Activated T-helper 2 cell treated with anti-CD3 and anti-CD28 coated beads, Interferon-gamma antibody, Interleukin-2, Interleukin-4, amounts not matched to agents 10 μg/mL and 5 μg/mL and 100 μg/mL, durations not matched to agents 14 hours and 24 hours and 36 hours (primary cell): Measurements from ENCODE around the gene OVAAL. TPM values are rescaled to one million over a fixed set of nuclear protein-coding genes. Genes with fewer than 3 reads are reported as not detected.

Experiments
- DNase-seq: peaks from one replicate; pipeline ENCODE4 v3.0.0; 2021; ENCODE audit warnings: low spot score
- H3K27ac Mint-ChIP-seq: one replicate; pipeline ENCODE4 v1.8.0; 2021; ENCODE audit warnings: mixed read lengths
- H3K27me3 Mint-ChIP-seq: one replicate; pipeline ENCODE4 v1.8.0; 2021; ENCODE audit warnings: low read depth, mixed read lengths
- H3K36me3 Mint-ChIP-seq: one replicate; pipeline ENCODE4 v1.8.0; 2021; ENCODE audit warnings: low read depth, mixed read lengths
- H3K4me1 Mint-ChIP-seq: one replicate; pipeline ENCODE4 v1.8.0; 2021; ENCODE audit warnings: low read depth, mixed read lengths
- H3K4me3 Mint-ChIP-seq: one replicate; pipeline ENCODE4 v1.8.0; 2021; ENCODE audit warnings: low read depth, mild to moderate bottlenecking, moderate library complexity, mixed read lengths
- H3K9me3 Mint-ChIP-seq: one replicate; pipeline ENCODE4 v1.8.0; 2021; ENCODE audit warnings: mixed read lengths
- intact Hi-C: fragments of 100-400 bp; cut with micrococcal nuclease; formaldehyde crosslinking; loops from one replicate; pipeline ENCODE4 v1.15.1; 2023
- total RNA-seq: library from RNA; stranded (reverse); gene quantifications from 2 replicates; pipeline ENCODE4 v1.2.3, GENCODE V29; 2022

OVAAL gene
- total RNA-seq: not detected in 2 replicates

GRCh38 chr1:180558664-180559063 lies at the start of gene OVAAL:
Gene OVAAL (plus strand): TSS chr1:180558964.
- intact Hi-C loops: no loop called here
- peaks cover 9% of the 10 kb centered on the region for H3K27me3 Mint-ChIP-seq
- no peaks in the 10 kb centered on the region for H3K9me3 Mint-ChIP-seq
- no peak for DNase-seq
- no peak within 1 kb of the TSS for H3K27ac Mint-ChIP-seq
- no peak within 1 kb of the TSS for H3K4me3 Mint-ChIP-seq
- H3K4me1 Mint-ChIP-seq: no peaks in the 10 kb centered on the region
- no peaks in the 10 kb centered on the region for H3K36me3 Mint-ChIP-seq

GRCh38 chr1:180510882-180511281 lies 47.9 kb upstream of the OVAAL start:
- Mint-ChIP-seq H3K4me1 (peaks cover 7% of the 10 kb centered on the region), H3K36me3 (no peaks in the 10 kb centered on the region), H3K4me3 (no peak overlapping the region), H3K27me3 (peaks cover 14% of the 10 kb centered on the region), H3K27ac (no peak overlapping the region), H3K9me3 (no peaks in the 10 kb centered on the region)
- intact Hi-C loops: no loop called here
- DNase-seq: no peak

GRCh38 chr1:180513531-180513930 lies 45.2 kb upstream of the OVAAL start:
- Mint-ChIP-seq H3K9me3 (no peaks in the 10 kb centered on the region), H3K4me3 (no peak overlapping the region), H3K27ac (no peak overlapping the region), H3K36me3 (no peaks in the 10 kb centered on the region), H3K27me3 (peaks cover 14% of the 10 kb centered on the region), H3K4me1 (peaks cover 1% of the 10 kb centered on the region)
- no peak for DNase-seq
- intact Hi-C loops: no loop called here

GRCh38 chr1:180515364-180515763 lies 43.4 kb upstream of the OVAAL start:
- Mint-ChIP-seq H3K27me3 (peaks cover 13% of the 10 kb centered on the region), H3K36me3 (no peaks in the 10 kb centered on the region), H3K4me1 (peaks cover 1% of the 10 kb centered on the region), H3K4me3 (no peak overlapping the region), H3K27ac (no peak overlapping the region), H3K9me3 (no peaks in the 10 kb centered on the region)
- intact Hi-C loops: loop anchor here (5.0 kb wide), 2 partner anchors 117 to 347 kb away; partner anchors contain the start of gene XPR1
- DNase-seq: no peak

GRCh38 chr1:180515857-180516388 lies 42.8 kb upstream of the OVAAL start:
- Mint-ChIP-seq H3K27ac (no peak overlapping the region), H3K4me3 (no peak overlapping the region), H3K36me3 (no peaks in the 10 kb centered on the region), H3K9me3 (no peaks in the 10 kb centered on the region), H3K27me3 (peaks cover 11% of the 10 kb centered on the region), H3K4me1 (peaks cover 1% of the 10 kb centered on the region)
- intact Hi-C loops: loop anchor here (5.0 kb wide), 2 partner anchors 116 to 346 kb away; partner anchors contain the start of gene XPR1
- DNase-seq: peak; percentile 30

GRCh38 chr1:180519846-180520245 lies 38.9 kb upstream of the OVAAL start:
- intact Hi-C loops: loop anchor here (5.0 kb wide), 2 partner anchors 112 to 342 kb away; partner anchors contain the start of gene XPR1
- no peak overlapping the region for H3K4me3 Mint-ChIP-seq
- H3K9me3 Mint-ChIP-seq: no peaks in the 10 kb centered on the region
- peaks cover 3% of the 10 kb centered on the region for H3K27me3 Mint-ChIP-seq
- H3K27ac Mint-ChIP-seq: no peak overlapping the region
- no peaks in the 10 kb centered on the region for H3K36me3 Mint-ChIP-seq
- H3K4me1 Mint-ChIP-seq: peaks cover 1% of the 10 kb centered on the region
- DNase-seq: no peak

GRCh38 chr1:180521474-180522212 lies 37.1 kb upstream of the OVAAL start:
- peaks cover 3% of the 10 kb centered on the region for H3K4me1 Mint-ChIP-seq
- no peaks in the 10 kb centered on the region for H3K9me3 Mint-ChIP-seq
- H3K27ac Mint-ChIP-seq: no peak overlapping the region
- peaks cover 5% of the 10 kb centered on the region for H3K27me3 Mint-ChIP-seq
- no peaks in the 10 kb centered on the region for H3K36me3 Mint-ChIP-seq
- intact Hi-C loops: no loop called here
- no peak overlapping the region for H3K4me3 Mint-ChIP-seq
- DNase-seq: no peak

GRCh38 chr1:180522213-180522515 lies 36.6 kb upstream of the OVAAL start:
- H3K4me1 Mint-ChIP-seq: peaks cover 3% of the 10 kb centered on the region
- peaks cover 8% of the 10 kb centered on the region for H3K27me3 Mint-ChIP-seq
- H3K36me3 Mint-ChIP-seq: no peaks in the 10 kb centered on the region
- H3K9me3 Mint-ChIP-seq: no peaks in the 10 kb centered on the region
- DNase-seq: no peak
- intact Hi-C loops: no loop called here
- no peak overlapping the region for H3K4me3 Mint-ChIP-seq
- H3K27ac Mint-ChIP-seq: no peak overlapping the region

- intact Hi-C loops: no loop called here
- H3K36me3 Mint-ChIP-seq: no peaks in the 10 kb centered on the region
- peaks cover 3% of the 10 kb centered on the region for H3K4me1 Mint-ChIP-seq
- peaks cover 10% of the 10 kb centered on the region for H3K27me3 Mint-ChIP-seq
- H3K27ac Mint-ChIP-seq: no peak overlapping the region
- no peak for DNase-seq
- no peak overlapping the region for H3K4me3 Mint-ChIP-seq
- H3K9me3 Mint-ChIP-seq: no peaks in the 10 kb centered on the region
Observed at GRCh38 chr1:180524160-180524914, 34.4 kb upstream of the OVAAL start.

- no peaks in the 10 kb centered on the region for H3K9me3 Mint-ChIP-seq
- intact Hi-C loops: loop anchor here (5.0 kb wide), 1 partner anchor 437 kb away; no protein-coding TSS in a partner anchor
Observed at GRCh38 chr1:180524915-180525714, 33.6 kb upstream of the OVAAL start.

GRCh38 chr1:180525715-180526039 lies 33.1 kb upstream of the OVAAL start:
- Mint-ChIP-seq H3K27ac (no peak overlapping the region), H3K36me3 (no peaks in the 10 kb centered on the region), H3K9me3 (no peaks in the 10 kb centered on the region), H3K27me3 (peaks cover 8% of the 10 kb centered on the region), H3K4me1 (peaks cover 3% of the 10 kb centered on the region), H3K4me3 (no peak overlapping the region)
- intact Hi-C loops: loop anchor here (5.0 kb wide), 1 partner anchor 437 kb away; no protein-coding TSS in a partner anchor
- DNase-seq: no peak

More at GRCh38 chr1:180524915-180525714, 33.6 kb upstream of the OVAAL start:
- no peak for DNase-seq
- Mint-ChIP-seq H3K36me3 (no peaks in the 10 kb centered on the region), H3K4me3 (no peak overlapping the region), H3K4me1 (peaks cover 3% of the 10 kb centered on the region), H3K27ac (no peak overlapping the region), H3K27me3 (peaks cover 10% of the 10 kb centered on the region)

GRCh38 chr1:180527101-180527669 lies 31.6 kb upstream of the OVAAL start:
- peaks cover 3% of the 10 kb centered on the region for H3K4me1 Mint-ChIP-seq
- H3K9me3 Mint-ChIP-seq: no peaks in the 10 kb centered on the region
- H3K27me3 Mint-ChIP-seq: peaks cover 6% of the 10 kb centered on the region
- no peak overlapping the region for H3K4me3 Mint-ChIP-seq
- intact Hi-C loops: loop anchor here (5.0 kb wide), 1 partner anchor 435 kb away; no protein-coding TSS in a partner anchor
- DNase-seq: no peak
- no peak overlapping the region for H3K27ac Mint-ChIP-seq
- no peaks in the 10 kb centered on the region for H3K36me3 Mint-ChIP-seq
